ENCODE results near the gene FCHSD2.

Gene FCHSD2
- total RNA-seq = 26.6 to 61.0 (median 47.2) reads per million in 3 experiments

DNA sequence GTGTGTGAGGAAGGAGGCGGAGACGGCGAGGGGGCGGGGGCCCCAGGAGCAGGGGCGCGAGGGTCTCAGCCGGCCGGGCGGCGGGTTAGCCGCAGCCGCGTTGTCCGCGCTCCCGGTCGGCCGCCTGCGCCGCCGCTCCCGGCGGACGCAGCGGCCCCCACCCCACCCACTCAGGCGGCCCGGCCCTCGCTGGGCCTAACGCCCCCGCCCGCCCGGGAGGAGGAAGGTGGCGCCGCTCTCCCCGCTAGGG is at the start of gene FCHSD2:
Gene FCHSD2 (minus strand): TSS at position 191 of the 250 bp plus-strand sequence. CDS start 441 bp downstream, outside the sequence.
- DNase-seq = no peak

DNA sequence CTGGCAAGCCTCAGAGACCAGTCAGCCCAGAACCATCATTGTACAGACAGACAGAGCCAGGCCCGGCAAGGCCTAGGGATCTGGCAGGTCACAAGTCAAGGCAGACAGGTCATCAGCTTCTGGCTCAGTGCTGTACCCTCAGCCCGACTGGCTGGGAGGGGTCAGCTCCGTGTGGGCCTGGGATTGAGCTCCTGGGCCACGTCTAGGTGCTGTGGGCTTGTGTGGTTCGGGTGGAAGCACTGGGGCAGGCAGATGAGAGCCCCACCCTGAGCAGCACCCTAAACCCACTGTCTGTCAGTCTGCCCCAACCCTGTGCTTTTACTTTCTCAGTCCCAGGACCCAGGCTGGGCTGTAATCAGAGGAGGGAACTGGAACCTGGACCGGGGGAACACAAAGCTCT is 49.0 kb upstream of the FCHSD2 start:
- DNase-seq = no peak

- no peak for DNase-seq
Measured at GRCh38 chr11:73190557-73190885, 48.4 kb upstream of the FCHSD2 start.

- DNase-seq = no peak
Measured at GRCh38 chr11:73189723-73190556, 47.8 kb upstream of the FCHSD2 start.

DNA sequence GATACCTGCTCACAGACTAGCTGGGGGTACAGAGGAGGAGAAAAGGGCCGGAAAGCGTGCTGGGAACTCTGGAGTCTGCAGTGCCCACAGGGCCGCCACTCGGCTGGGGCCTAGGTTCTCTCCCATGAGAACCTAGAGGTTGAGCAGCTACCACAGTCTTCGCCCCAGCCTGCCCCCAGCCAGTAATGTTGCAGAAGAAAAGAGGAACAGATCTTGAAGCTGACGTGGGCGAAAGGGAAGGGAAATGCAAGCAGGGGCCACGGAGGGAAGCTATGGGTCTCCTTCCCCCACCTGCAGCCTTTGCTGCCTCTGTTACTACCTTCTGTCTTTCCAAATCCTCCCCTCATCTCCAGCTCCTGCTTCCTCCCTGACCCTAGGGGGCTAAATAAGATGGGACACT is 47.2 kb upstream of the FCHSD2 start:
- no peak for DNase-seq

DNA sequence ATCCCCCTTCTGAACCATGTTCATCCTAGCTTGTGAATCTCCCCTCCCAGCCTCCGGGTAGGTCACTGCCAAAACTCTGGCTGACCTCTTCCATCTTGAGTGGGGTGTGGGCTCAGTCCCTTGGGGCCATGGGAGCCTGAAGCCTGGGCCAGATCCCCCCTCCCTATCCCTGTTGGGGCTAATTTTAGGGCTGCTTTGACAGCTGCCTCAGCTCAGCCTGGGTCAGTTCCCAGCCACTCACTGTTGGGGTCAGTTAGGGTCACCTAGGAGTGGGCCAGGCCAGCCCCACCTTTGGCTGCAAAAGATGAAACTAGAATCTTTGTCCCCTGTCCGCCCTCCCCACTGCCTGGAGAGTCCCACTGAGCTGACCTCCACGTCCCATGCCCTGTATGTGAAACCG is 46.2 kb upstream of the FCHSD2 start:
- DNase-seq = no peak

- no peak for DNase-seq
Measured at GRCh38 chr11:73187854-73188253, 45.7 kb upstream of the FCHSD2 start.

DNA sequence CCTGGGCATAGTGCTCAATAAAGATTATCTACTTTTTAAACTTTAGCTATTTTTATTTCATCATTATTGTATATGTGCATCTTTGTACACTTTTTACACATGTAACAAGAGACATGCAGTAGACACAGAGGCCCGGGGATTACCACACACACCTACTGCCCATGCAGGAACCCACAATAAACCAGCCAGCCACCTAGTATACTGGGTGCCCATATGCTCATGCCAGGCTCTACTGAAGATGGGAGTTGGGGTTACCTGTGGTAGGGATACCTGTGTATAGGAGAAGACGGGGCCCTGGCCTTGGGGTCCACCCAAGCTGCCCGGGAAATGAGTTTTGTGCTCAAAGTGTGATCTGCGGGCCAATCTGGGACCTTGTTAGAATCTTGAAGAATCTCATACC is 44.8 kb upstream of the FCHSD2 start:
- no peak for DNase-seq

DNA sequence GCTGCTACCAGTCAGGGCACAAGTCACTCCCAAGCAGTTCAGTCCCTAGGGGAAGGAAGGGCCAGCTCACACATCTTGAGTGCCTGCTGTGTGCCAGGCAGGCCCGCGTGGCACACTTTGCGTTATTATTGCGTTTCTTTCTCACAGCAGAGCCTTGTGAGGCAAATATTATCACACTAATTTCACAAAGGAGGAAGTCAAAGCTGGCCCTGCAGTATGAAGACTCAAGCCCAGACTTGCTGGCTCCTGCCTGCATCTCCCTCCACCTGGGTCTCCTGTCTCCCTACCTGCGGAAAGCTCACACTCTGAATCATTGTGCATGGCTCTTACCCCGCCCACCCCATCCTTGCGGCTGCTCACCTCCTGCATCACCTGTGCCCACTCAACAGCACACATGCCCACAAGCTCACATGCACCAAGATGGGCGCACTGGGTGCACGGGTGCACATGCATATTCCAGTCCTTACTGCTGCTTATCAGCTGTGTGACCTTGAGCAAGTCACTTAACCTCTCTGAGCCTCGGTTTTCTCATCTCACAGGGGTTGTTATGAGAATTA is 44.3 kb upstream of the FCHSD2 start:
- DNase-seq = no peak

- DNase-seq = no peak
Measured at GRCh38 chr11:73185680-73186293, 43.7 kb upstream of the FCHSD2 start.

GRCh38 chr11:73184953-73185671 is 43.0 kb upstream of the FCHSD2 start:
- peak; percentile 9 for DNase-seq

GRCh38 chr11:73182824-73183321 is 40.8 kb upstream of the FCHSD2 start:
- DNase-seq = no peak

GRCh38 chr11:73178681-73179080 is 36.6 kb upstream of the FCHSD2 start:
- DNase-seq = no peak

DNA sequence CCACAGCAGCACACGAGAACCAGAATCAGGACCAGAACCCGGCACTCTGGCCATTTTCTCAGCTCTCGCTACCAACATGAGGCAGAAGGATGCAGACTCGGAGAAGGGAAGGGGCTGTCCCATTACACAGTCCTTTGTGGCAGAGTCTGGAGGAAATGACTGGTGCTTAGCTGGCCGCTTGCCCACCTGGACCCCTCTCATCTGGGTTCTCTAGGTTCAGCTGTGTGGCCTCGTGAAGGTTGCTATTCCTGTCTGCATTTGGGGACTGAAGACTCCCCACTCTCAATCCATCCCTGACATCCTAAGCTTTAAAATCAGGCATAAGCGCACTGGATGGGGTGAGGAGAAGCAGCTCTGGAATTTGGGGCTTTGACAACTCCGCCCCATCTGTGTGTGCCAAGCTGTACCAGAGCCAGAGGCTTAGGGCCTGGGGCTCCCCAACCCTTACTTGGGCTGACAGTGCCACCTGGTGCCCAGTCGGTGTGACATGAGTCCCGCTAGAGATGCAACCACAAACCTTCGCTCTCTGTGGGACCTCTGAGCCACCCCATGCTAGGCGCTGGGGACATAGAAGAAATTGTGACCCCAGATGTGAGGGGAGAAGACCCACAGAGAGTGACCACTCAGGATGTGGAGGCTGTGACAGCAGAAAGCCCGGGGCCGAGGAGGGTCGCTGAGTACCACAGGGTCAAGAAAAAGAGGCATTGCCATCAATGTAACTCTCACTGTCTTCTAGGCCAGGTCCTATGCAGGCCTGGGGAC is 35.8 kb upstream of the FCHSD2 start:
- peak; percentile 64 for DNase-seq

- DNase-seq = no peak
Measured at GRCh38 chr11:73177380-73177777, 35.3 kb upstream of the FCHSD2 start.

- no peak for DNase-seq
Measured at GRCh38 chr11:73176874-73177155, 34.7 kb upstream of the FCHSD2 start.

DNA sequence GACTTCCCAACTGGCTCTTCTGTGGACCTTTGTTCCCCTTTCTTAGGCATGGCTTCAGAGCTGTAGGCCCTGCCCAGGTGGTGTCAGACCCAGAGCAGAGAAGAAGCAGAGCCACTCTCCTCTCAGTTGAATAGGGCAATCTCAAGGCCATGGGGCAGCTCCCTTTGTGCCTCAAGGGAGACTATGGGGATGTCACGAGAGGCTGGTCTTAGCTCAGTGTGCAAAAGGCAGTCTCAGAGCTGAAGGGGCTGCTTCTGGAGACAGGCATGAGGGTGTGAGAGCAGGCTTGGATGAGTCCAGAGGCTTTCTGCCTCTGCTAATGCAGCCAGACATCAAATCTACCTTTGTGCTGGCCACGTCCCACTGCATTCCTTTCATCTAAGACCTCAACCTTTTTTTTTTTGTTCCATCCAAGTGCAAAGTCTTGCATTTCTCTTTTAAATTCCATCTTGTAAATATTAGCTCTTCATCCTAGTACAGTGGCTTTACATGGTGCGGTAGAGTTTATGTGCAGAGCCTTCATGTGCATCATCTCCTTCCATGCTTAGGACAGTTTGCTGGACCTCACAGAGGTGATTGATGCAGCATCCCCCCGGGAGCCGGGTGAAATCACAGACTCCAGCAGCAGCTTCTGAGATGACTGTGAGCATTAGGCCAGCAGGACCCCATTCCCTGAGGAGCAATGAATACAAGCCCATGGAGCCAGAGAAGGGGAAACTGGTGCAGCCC is 34.2 kb upstream of the FCHSD2 start:
- DNase-seq = no peak

- no peak for DNase-seq
Measured at GRCh38 chr11:73175551-73176144, 33.5 kb upstream of the FCHSD2 start.

- DNase-seq = no peak
Measured at GRCh38 chr11:73174495-73174791, 32.3 kb upstream of the FCHSD2 start.

DNA sequence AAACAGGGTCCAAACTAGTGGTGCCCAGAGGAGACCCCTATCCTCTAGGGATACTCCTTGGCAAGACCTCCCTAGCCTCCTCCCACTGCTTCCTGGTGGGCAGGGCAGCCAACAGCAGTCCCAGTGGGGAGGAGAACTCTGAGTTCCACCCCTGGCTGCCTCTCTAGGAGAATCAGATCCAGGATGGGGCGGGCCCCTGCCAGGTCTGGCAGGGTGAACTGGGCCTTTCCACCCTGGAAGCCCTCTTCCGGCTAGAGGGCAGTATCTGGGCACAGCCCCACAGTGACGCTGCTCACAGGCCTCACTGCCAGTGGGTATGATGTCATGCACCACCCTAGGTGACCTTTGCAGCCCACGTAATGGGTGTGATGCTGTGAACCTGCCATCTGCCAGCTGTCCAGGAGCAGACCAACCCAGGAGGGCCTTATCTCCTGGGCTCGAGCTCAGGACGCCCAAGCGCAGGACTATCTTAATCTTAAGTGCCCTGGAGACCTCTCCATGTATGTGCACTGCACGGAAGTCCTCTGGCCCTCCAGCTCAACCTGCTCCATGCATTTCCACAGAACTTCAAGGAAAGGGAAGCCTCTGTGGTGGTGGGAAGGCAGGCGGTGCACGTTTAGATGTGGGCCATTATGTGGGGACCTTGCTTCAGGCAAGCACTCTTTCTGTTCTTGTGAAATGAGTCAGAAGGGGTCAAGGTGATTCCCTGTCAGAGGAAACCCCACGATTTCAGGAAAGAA is 31.8 kb upstream of the FCHSD2 start:
- DNase-seq = no peak

- no peak for DNase-seq
Measured at GRCh38 chr11:73172992-73173656, 31.0 kb upstream of the FCHSD2 start.

All from central memory CD4-positive, alpha-beta T cell (primary cell).